HG03108 (cell line): ENCODE results near the gene ELOA2.
"Not testable (repeated sequence)": the region's sequence is repeated elsewhere in the genome, so short reads cannot be mapped to it uniquely, and the experiment has no call there.

Experiments
- ATAC-seq: cut with Tn5 transposase; IDR thresholded peaks from one replicate; pipeline ENCODE4 v1.9.1; 2021; ENCODE audit warnings: moderate library complexity; ENCODE audit not compliant: unreplicated experiment

The ELOA2 gene

GRCh38 chr18:47035156-47035671 is at the start of gene ELOA2:
Gene ELOA2, minus strand, starts transcription at chr18:47035621. Its CDS starts 357 bp downstream, at chr18:47035264.
- no peak for ATAC-seq

GRCh38 chr18:47081578-47081977 is 46.2 kb upstream of the ELOA2 start:
- no peak for ATAC-seq

GRCh38 chr18:47080872-47081271 is 45.5 kb upstream of the ELOA2 start:
- no peak for ATAC-seq

- ATAC-seq: no peak
Observed at GRCh38 chr18:47077111-47077510, 41.7 kb upstream of the ELOA2 start.

- ATAC-seq: no peak
Observed at GRCh38 chr18:47075098-47075883, 39.9 kb upstream of the ELOA2 start.

- ATAC-seq: no peak
Observed at GRCh38 chr18:47067648-47068047, 32.2 kb upstream of the ELOA2 start.

GRCh38 chr18:47063096-47063495 is 27.7 kb upstream of the ELOA2 start:
- no peak for ATAC-seq

GRCh38 chr18:47062471-47062870 is 27.1 kb upstream of the ELOA2 start:
- no peak for ATAC-seq

GRCh38 chr18:47054369-47054768 is 18.9 kb upstream of the ELOA2 start:
- ATAC-seq: no peak

- ATAC-seq: no peak
Observed at GRCh38 chr18:47050468-47050867, 15.0 kb upstream of the ELOA2 start.

GRCh38 chr18:47040982-47041381 is 5.6 kb upstream of the ELOA2 start:
- no peak for ATAC-seq

GRCh38 chr18:47036927-47037578 is 1.6 kb upstream of the ELOA2 start:
- no peak for ATAC-seq

- ATAC-seq: no peak
Observed at GRCh38 chr18:47036298-47036874, 965 bp upstream of the ELOA2 start.

- ATAC-seq: not testable (repeated sequence)
Observed at GRCh38 chr18:47034591-47034990, 830 bp downstream of the ELOA2 start.

- no peak for ATAC-seq
Observed at GRCh38 chr18:47032945-47033344, 2.5 kb downstream of the ELOA2 start.

GRCh38 chr18:47030887-47031286 is 4.5 kb downstream of the ELOA2 start:
- not testable (repeated sequence) for ATAC-seq

- not testable (repeated sequence) for ATAC-seq
Observed at GRCh38 chr18:47029684-47030353, 5.6 kb downstream of the ELOA2 start.

- not testable (repeated sequence) for ATAC-seq
Observed at GRCh38 chr18:47028738-47029137, 6.7 kb downstream of the ELOA2 start.

GRCh38 chr18:47025557-47026174 is 9.8 kb downstream of the ELOA2 start:
- not testable (repeated sequence) for ATAC-seq

GRCh38 chr18:47023769-47024465 is 11.5 kb downstream of the ELOA2 start:
- not testable (repeated sequence) for ATAC-seq
